Urinary bladder (tissue), 4 donors: ENCODE data around the gene CRLF1. TPM values are rescaled to one million over a fixed set of nuclear protein-coding genes. Genes with fewer than 3 reads are reported as not detected.

Experiments used
- DNase-seq: peaks from one replicate; pipeline ENCODE4 v3.0.0-alpha.2; 2015; ENCODE audit errors: extremely low spot score
- H3K27ac ChIP-seq: one replicate; pipeline ENCODE4 v1.5.1; 2013; ENCODE audit warnings: low read depth, mild to moderate bottlenecking, moderate library complexity
- H3K36me3 ChIP-seq: one replicate; pipeline ENCODE4 v1.6.1; 2013; ENCODE audit warnings: mild to moderate bottlenecking, moderate library complexity; ENCODE audit not compliant: insufficient read depth
- H3K4me1 ChIP-seq: one replicate; pipeline ENCODE4 v1.6.1; 2013; ENCODE audit warnings: mild to moderate bottlenecking, moderate library complexity; ENCODE audit not compliant: insufficient read depth
- H3K4me3 ChIP-seq: one replicate; pipeline ENCODE4 v1.5.1; 2013; ENCODE audit warnings: low read depth, low read length
- WGBS: extraction: QIAGEN DNeasy Blood & Tissue Kit; methylation state at CpG from one replicate; pipeline ENCODE4 v1.1.7; 2013; 5-methylcytosine and 5-hydroxymethylcytosine counted together
- polyA plus RNA-seq: library from polyadenylated mRNA; stranded (reverse); fragments of 200-250 nt; gene quantifications from one replicate; pipeline ENCODE4 v1.2.3, GENCODE V29; 2013
- total RNA-seq: library from RNA; depleted of rRNA; stranded (reverse); fragments of >200 nt; gene quantifications from one replicate; pipeline ENCODE4 v1.2.3, GENCODE V29; 2014
- donor health status: healthy with polysubstance abuse.
- donor health status: healthy.

Gene CRLF1, protein sequence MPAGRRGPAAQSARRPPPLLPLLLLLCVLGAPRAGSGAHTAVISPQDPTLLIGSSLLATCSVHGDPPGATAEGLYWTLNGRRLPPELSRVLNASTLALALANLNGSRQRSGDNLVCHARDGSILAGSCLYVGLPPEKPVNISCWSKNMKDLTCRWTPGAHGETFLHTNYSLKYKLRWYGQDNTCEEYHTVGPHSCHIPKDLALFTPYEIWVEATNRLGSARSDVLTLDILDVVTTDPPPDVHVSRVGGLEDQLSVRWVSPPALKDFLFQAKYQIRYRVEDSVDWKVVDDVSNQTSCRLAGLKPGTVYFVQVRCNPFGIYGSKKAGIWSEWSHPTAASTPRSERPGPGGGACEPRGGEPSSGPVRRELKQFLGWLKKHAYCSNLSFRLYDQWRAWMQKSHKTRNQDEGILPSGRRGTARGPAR
- total RNA-seq: 2.5 TPM
- polyA plus RNA-seq: 119 TPM

DNA sequence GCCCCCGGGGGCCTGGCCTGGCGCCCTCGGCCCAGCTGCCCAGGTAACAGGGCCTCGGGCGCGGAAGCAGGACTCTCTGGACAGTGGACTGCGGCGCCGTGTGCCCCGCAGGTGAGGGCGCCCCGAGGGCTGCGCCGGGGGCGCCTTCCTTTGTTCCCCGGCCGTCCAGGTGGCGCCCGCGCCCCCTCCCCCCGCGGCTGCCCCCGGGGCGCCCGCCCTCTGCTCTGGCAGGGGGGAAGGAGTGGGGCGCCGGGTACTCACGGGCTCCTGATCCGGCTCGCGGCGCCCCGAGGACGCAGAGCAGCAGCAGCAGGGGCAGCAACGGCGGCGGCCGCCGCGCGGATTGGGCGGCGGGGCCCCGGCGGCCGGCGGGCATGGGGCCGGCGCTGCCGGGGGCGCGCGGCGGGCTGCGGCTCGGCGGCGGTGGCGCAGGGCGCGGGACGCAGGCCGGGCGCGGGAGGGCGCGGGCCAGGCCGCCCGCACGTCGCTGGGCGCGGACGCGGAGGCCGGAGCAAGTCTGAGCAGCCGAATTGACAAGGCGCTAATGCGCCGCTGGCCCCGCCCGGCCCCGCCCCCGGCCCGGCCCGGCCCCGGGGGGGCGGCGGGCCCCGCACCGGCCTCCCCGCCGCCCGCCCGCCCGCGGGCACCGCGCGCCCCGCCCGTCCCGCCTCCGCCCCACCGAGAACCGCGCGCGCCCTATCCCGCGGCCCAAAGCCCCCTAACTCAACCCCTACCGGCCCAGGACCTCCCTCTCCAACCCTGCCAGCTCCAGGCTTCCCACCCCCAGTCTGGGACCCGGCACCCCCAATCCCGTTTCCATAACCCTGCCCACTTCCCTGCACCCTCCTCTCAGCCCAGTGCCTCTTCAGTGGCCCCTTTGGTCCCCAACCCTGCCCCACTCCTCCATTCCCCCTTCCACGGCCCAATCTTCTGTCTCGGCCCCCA is at the start of gene CRLF1:
CRLF1 (minus strand) TSS at position 519 of the 945 bp plus-strand sequence; CDS start at position 376, 143 bp downstream.
- WGBS: 2% methylated on average over 115 of the region's 116 CpGs
- peaks cover 2% of the 10 kb centered on the region for H3K4me1 ChIP-seq

DNA sequence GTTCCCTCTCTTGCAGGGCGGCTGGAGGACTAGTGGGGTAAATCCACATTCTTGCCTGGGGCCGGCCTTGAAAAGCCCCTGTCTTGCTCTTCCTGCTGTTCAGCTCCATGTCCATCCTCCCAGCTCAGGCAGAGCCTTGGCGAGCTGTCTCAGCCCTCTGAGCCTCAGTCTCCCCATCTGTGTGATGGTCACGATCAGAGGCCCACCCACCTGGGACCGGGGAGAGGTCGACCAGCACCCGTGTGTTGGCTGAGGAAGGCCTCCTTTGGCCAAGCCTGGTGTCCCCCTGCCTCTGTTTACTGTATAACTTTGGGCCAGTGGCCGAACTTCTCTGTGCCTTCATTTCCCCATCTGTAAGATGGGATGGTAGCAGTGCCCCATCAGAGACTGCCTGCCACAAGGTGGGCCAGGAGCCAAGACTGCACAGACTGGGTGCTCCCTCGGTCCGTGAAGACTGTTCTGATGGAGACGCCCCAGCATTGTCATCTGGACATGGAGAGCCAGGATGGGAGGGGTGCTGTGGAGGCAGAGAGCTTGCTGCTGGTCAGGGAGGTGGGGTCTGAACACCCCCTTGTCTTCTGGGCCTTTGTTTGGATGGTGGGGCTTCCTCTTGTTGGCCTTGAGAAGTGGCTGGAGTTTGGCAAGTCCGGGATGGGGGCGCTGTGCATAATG is 48.7 kb upstream of the CRLF1 start:
- H3K4me1 ChIP-seq: no peaks in the 10 kb centered on the region
- 96% methylated on average over 13 of the region's 13 CpGs for WGBS

More for the DNA sequence above, at the start of gene CRLF1:
- Histone ChIP-seq H3K4me3 (peak within 1 kb of the TSS; percentile 29), H3K36me3 (no peaks in the 10 kb centered on the region), H3K27ac (no peak within 1 kb of the TSS)
- no peak for DNase-seq

DNA sequence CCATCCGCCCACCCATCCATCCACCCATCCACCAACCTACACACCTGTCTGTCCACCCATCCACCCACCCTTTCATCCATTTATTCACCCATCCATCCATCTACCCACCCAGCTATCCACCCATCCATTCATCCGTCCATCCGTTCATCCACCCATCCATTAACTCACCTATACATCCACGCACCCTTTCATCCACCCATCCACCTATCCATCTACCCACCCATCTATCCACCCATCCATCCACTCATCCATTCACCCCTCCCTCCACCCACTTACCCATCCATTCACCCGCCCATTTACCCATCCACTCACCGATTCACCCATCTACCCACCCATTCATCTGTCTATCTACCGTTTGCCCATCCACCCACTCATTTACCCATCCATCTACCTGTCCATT is 47.9 kb upstream of the CRLF1 start:
- 95% methylated on average over 7 of the region's 7 CpGs for WGBS
- no peaks in the 10 kb centered on the region for H3K36me3 ChIP-seq
- DNase-seq: no peak
- H3K27ac ChIP-seq: no peak overlapping the region
- H3K4me1 ChIP-seq: no peaks in the 10 kb centered on the region
- H3K4me3 ChIP-seq: no peak overlapping the region

More for the DNA sequence above, 48.7 kb upstream of the CRLF1 start:
- DNase-seq: no peak
- Histone ChIP-seq H3K36me3 (no peaks in the 10 kb centered on the region), H3K27ac (no peak overlapping the region), H3K4me3 (no peak overlapping the region)

DNA sequence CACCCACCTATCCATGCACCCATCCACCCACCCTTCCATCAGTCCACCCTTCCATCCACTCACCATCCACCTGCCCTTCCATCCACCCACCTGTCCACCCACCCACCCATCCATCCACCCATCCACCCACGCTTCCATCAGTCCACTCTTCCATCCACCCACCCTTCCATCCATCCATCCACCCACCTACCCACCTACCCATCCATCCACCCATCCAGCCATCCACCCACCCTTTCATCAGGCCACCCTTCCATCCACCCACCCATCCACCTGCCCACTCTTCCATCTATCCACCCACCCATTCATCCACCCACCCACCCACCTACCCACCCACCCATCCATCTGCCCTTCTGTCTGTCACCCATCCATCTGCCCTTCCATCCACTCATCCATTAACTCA is 47.3 kb upstream of the CRLF1 start:
- WGBS: 98% methylated on average over 1 of the region's 1 CpG
- H3K4me1 ChIP-seq: no peaks in the 10 kb centered on the region
- H3K27ac ChIP-seq: no peak overlapping the region
- DNase-seq: no peak
- no peaks in the 10 kb centered on the region for H3K36me3 ChIP-seq
- no peak overlapping the region for H3K4me3 ChIP-seq

DNA sequence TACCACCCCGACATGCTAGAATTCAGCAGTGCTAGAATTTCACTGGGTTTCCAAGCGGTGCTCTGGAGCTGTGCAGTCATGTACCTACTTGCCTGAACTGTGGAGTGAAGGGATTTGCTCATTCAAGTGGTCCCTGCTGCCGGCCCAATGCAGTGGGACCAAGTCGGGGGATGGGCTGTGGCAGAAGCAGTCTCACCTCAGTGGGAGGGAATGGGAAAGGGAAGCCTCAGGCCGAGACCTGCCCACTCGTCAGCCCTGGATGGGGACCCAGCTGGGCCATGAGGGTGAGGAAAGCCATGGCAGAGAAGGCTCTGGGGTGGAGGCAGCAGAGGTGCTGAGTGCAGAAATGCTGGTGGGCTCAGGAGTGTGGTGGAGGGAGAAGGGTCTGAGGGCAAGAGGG is 45.1 kb upstream of the CRLF1 start:
- 85% methylated on average over 6 of the region's 6 CpGs for WGBS
- no peak for DNase-seq
- H3K36me3 ChIP-seq: no peaks in the 10 kb centered on the region
- H3K4me3 ChIP-seq: no peak overlapping the region
- H3K27ac ChIP-seq: no peak overlapping the region
- no peaks in the 10 kb centered on the region for H3K4me1 ChIP-seq

DNA sequence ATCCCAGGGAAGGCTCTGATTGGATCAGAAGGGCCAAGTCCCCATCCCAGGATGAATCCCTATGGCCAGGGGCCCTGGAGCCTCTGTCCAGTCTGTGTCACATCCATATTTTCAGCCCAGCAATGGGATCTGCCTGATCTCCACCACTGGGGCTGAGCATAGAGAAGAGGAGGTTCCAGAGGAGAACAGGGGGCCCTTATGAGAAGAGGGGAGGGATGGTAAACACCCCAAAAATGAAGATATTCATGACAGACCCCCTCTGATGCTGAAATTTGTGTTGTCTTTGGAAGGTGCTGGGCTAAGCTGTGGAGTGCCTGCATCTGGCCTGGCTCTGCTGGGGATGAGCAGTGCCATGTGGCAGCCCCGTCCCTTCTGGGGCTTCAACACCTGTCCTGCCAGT is 44.7 kb upstream of the CRLF1 start:
- 100% methylated on average over 1 of the region's 1 CpG for WGBS
- H3K27ac ChIP-seq: no peak overlapping the region
- no peak overlapping the region for H3K4me3 ChIP-seq
- H3K4me1 ChIP-seq: no peaks in the 10 kb centered on the region
- no peak for DNase-seq
- H3K36me3 ChIP-seq: no peaks in the 10 kb centered on the region

DNA sequence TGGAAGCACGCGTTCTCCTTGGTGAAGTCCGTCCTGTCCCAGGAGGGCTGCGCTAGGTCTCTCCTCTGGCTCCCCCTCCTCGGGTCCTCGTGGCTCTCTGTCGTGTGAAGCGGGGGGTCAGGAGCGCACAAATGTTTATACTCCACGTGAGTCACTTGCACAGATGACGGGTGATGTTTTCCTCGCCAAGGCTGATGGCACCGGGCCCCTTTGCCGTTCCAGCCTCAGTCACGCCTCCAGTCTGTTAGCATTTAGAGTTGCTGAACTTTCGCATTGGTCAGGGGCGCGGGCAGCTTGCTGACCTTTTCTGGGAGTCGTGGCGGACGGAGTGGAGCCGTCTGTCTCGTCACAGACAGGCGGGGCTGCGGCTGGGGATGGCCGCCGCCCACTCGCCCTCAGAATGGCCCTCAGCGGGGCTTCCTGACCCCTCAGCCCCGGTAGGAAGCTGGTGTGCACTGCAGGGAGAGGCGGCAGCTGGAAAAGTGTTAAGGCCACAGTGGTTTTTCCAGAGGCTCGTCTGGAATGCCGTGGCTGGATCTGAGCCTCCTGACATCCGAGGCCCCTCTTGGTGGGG is 44.0 kb upstream of the CRLF1 start:
- no peak overlapping the region for H3K4me3 ChIP-seq
- no peaks in the 10 kb centered on the region for H3K4me1 ChIP-seq
- WGBS: 18% methylated on average over 34 of the region's 34 CpGs
- H3K36me3 ChIP-seq: no peaks in the 10 kb centered on the region
- no peak for DNase-seq
- peak overlapping the region; percentile 52 for H3K27ac ChIP-seq

DNA sequence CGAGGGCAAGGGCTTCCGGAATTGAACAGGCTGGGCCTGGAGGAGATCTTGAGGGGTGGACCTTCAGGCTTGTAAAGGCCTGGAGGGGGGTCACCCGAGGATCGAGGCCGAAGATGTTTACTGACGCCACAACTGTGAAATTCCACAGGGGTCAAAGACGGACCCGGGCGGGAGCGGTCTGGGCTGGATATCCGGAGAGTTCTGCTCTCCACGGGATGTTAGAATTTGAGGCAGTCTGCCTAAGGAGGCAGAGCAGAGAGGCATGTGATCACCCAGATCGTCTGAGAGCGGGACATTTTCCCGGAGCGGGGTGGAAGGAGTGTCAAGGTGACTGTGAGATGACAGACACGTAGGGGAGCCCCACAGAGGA is 43.4 kb upstream of the CRLF1 start:
- no peaks in the 10 kb centered on the region for H3K36me3 ChIP-seq
- WGBS: 12% methylated on average over 17 of the region's 17 CpGs
- H3K4me3 ChIP-seq: no peak overlapping the region
- no peak for DNase-seq
- peak overlapping the region; percentile 19 for H3K27ac ChIP-seq
- no peaks in the 10 kb centered on the region for H3K4me1 ChIP-seq

DNA sequence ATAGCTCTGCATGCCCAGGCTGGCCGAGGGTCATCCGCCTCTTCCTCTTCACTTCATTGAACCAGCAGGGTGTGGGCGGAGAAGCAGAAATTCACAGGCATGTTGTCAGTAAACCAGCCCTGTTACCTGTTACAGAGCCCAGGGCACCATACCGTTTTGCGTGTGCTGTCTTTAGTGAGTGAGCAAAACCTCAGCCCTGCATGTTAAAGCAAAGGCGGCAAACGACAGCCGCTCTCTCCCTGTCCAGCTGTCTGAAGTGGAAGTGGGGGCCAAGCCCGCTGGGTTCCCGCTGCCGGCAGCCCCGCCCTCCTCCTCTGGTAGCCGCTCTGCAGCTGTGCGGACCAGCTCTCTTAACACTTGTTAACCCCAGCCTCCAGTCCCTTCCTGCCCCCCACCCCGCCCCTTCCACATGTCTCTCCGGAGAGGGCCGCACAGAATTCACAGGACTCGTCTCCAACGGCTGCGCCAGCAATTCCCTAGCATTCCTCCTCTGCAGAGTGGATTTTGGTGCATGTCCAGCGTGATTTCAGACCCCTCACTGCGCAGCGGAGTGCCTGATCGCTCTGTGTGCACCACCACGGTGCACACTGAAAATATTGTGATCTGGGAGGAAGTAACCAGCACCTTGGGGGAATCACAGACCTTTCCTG is 42.9 kb upstream of the CRLF1 start:
- H3K27ac ChIP-seq: peak overlapping the region; percentile 19
- no peaks in the 10 kb centered on the region for H3K36me3 ChIP-seq
- H3K4me3 ChIP-seq: no peak overlapping the region
- H3K4me1 ChIP-seq: no peaks in the 10 kb centered on the region
- WGBS: 7% methylated on average over 25 of the region's 25 CpGs
- no peak for DNase-seq

DNA sequence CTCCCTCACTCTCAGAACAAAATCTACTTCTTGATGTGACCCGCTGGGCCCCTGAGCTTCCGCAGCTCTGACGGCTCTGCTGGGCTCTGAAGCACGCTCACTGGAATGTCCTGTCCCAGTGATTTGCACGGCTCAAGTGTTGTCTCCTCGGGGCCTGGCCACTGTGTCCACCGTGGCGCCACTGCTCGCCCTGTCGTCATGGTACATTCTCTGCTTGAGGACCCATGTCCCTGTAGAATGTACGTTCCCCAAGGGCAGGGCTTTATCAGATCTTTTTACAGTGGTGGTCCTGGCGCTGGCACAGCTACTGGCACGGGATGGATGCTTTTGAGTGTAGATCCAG is 42.3 kb upstream of the CRLF1 start:
- no peak for DNase-seq
- WGBS: 50% methylated on average over 13 of the region's 13 CpGs
- H3K27ac ChIP-seq: no peak overlapping the region
- no peaks in the 10 kb centered on the region for H3K36me3 ChIP-seq
- no peaks in the 10 kb centered on the region for H3K4me1 ChIP-seq
- no peak overlapping the region for H3K4me3 ChIP-seq

DNA sequence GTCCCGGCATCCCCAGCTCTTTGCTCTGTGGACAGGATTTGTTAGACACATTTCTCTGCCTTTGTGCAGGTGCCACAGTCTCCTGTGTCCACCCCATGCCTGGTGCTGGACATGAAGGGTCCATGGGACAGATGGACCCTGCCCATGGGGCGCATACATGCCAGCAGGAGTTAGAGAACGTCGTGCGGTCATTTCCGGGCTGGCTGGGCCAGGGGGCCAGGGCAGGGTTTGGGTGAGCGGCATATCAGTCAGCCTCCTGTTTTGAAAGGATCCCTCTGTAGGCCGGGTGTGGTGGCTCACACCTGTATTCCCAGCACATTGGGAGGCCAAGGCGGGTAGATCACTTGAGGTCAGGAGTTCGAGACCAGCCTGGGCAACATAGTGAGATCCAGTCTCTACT is 41.2 kb upstream of the CRLF1 start:
- no peaks in the 10 kb centered on the region for H3K4me1 ChIP-seq
- H3K4me3 ChIP-seq: no peak overlapping the region
- no peak for DNase-seq
- WGBS: 94% methylated on average over 10 of the region's 10 CpGs
- H3K27ac ChIP-seq: no peak overlapping the region
- H3K36me3 ChIP-seq: no peaks in the 10 kb centered on the region

DNA sequence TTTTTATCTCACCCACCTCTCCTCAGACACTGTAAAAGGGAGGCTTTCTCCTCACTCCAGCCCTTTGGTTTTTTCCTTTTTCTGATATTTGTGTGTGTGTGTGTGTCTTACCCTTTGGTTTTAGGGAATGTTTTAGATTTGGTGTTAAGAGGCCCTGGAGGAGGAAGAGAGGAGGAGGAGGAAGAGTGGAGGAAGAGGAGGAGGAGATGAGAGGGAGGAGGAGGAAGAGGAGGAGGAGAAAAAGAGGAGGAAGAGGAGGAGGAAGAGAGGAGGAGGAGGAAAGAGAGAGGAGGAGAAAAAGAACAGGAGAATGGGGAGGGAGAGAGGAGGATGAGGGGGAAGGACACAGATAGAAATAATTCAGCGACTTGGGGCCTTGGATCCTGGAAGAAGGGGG is 40.8 kb upstream of the CRLF1 start:
- H3K36me3 ChIP-seq: no peaks in the 10 kb centered on the region
- no peak for DNase-seq
- 82% methylated on average over 1 of the region's 1 CpG for WGBS
- H3K4me1 ChIP-seq: no peaks in the 10 kb centered on the region
- H3K27ac ChIP-seq: no peak overlapping the region
- no peak overlapping the region for H3K4me3 ChIP-seq
